ENCODE data around the gene TENT5C.

TENT5C gene

DNA sequence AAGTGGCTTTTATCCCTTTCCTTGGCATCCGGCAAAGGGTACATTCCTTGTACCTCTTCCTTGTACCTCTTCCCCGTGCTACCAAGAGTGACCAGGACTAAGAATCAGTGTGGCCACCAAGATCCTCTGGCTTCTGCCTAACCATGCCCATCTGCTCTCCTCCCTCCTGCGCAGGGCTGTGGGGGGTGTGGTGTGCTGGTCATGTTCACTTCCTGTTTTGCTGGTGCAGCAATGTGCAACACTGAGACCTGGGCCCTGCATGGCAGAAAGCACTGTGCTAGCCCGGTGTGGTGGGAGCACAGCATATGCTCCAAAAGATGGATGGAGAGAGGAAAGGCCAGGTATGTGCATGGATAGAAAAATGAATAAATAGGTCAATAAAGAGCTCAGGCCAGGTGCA, 33.3 kb upstream of the TENT5C start:
- no peaks in the 10 kb centered on the region for H3K36me3 ChIP-seq (ENCODE audit: control insufficient read depth, insufficient read depth, low read length)
- H3K27ac ChIP-seq (ENCODE audit: insufficient read depth, low read length, poor library complexity, severe bottlenecking): no peak overlapping the region
- peaks cover 14% of the 10 kb centered on the region for H3K4me1 ChIP-seq (ENCODE audit: control insufficient read depth, insufficient read depth, low read length, poor library complexity, severe bottlenecking)
- no peaks in the 10 kb centered on the region for H3K27me3 ChIP-seq (replicated peaks; ENCODE audit: control insufficient read depth, insufficient read depth, low read length, poor library complexity, severe bottlenecking)
- H3K9me3 ChIP-seq (ENCODE audit: control insufficient read depth, low read length): no peaks in the 10 kb centered on the region
- H3K4me3 ChIP-seq (ENCODE audit: insufficient read depth, low read depth, low read length, poor library complexity, severe bottlenecking): no peak overlapping the region
- DNase-seq: no peak

DNA sequence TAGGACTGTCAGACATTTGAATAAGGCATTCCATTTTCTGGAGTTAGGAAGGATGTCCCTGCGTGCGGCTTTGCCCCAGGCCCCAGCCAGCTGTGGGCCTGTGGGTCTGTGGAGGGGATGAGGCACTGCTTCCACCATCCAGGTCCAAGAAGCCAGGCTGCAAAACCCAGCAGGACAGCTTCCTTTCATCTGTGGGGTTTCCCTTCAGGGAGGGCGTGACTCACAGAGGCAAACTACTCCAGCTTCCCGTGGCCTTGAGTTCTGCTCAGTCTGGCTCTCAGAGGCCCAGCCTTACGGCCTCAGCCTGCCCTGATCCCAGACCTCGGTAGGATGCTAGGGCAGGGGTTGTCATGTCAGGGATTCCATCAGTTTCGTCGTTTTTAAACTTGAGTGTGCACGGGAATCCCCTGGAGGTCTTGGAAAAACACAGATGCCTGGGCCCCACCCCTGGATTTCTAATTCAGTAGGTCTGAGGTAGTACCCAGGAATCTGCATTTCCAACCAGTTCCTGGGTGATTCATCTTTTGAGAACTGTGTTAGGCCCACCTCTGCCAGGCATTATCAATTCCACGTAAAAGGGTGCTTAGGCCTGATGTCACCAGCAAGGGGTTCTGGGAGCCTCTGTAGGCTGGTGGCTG, 32.3 kb upstream of the TENT5C start:
- DNase-seq: no peak
- Histone ChIP-seq H3K27ac (ENCODE audit: insufficient read depth, low read length, poor library complexity, severe bottlenecking) (no peak overlapping the region), H3K4me1 (ENCODE audit: control insufficient read depth, insufficient read depth, low read length, poor library complexity, severe bottlenecking) (peaks cover 14% of the 10 kb centered on the region), H3K9me3 (ENCODE audit: control insufficient read depth, low read length) (no peaks in the 10 kb centered on the region), H3K36me3 (ENCODE audit: control insufficient read depth, insufficient read depth, low read length) (no peaks in the 10 kb centered on the region), H3K4me3 (ENCODE audit: insufficient read depth, low read depth, low read length, poor library complexity, severe bottlenecking) (no peak overlapping the region), H3K27me3 (replicated peaks; ENCODE audit: control insufficient read depth, insufficient read depth, low read length, poor library complexity, severe bottlenecking) (no peaks in the 10 kb centered on the region)

DNA sequence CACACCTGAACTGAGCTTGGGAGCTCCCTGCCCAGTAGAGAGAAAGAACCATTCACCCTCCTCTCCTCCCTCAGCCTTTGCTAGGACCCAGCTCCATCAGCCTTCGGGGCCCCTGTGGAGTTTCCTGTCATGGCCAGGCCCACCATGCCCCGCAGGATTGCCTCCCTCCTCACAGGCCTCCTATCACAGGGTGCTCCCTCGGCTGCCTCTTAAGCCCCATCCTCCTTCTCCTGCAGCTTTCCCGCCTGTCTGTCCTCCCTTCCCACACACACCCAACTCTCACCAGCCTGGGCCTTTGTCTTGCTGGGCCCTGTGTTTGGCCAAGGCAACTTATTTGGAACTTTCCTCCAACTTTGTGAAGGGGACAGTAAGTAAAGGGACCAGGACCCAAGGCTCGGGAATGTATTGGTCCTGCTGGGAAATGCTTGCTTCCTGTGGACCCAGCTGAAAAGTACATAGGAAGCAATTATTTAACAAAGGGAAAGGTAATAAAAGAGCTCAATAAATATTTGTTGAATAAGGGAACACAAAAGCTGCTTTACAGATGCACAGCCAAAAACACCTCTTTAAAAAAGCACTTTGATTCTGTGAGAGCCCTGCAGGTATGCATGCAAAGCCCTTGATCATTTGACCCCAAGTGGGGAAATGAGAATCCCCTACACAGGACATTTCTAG, 31.6 kb upstream of the TENT5C start:
- no peak overlapping the region for H3K4me3 ChIP-seq (ENCODE audit: insufficient read depth, low read depth, low read length, poor library complexity, severe bottlenecking)
- no peaks in the 10 kb centered on the region for H3K9me3 ChIP-seq (ENCODE audit: control insufficient read depth, low read length)
- H3K27me3 ChIP-seq (replicated peaks; ENCODE audit: control insufficient read depth, insufficient read depth, low read length, poor library complexity, severe bottlenecking): no peaks in the 10 kb centered on the region
- peaks cover 14% of the 10 kb centered on the region for H3K4me1 ChIP-seq (ENCODE audit: control insufficient read depth, insufficient read depth, low read length, poor library complexity, severe bottlenecking)
- no peak overlapping the region for H3K27ac ChIP-seq (ENCODE audit: insufficient read depth, low read length, poor library complexity, severe bottlenecking)
- H3K36me3 ChIP-seq (ENCODE audit: control insufficient read depth, insufficient read depth, low read length): no peaks in the 10 kb centered on the region
- DNase-seq: no peak

DNA sequence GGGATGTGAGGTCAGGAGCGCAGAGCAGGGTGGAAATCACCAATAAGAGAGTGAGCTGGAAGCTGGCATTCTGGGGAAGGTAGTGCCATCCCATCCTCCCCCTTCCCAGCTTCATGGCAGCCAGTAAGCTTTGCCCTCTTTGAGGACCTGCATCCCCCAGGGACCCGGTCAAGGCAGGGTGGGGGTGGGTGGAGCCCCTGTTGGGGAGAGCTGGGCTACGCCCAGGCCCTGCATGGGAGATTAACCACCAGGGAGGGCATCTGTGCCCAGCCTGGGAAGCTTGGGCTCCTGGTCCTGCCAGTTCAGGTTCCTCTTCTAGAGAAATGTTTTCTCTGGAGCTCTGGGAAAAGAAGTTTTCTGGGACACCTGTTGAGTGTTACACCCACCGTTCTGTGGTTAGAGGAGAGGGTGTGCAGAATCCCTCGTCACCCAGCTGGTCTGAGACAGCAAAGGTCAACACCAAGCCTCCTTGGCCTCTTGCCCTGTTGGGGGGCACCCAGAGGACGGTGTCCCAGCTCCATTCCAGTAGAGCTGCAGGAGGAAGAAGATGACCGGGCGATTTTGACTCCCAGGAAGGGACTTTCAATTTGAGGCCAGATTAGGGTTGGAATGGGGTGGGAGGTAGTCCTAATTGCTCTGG, 30.1 kb upstream of the TENT5C start:
- H3K4me3 ChIP-seq (ENCODE audit: insufficient read depth, low read depth, low read length, poor library complexity, severe bottlenecking): no peak overlapping the region
- no peaks in the 10 kb centered on the region for H3K9me3 ChIP-seq (ENCODE audit: control insufficient read depth, low read length)
- no peaks in the 10 kb centered on the region for H3K36me3 ChIP-seq (ENCODE audit: control insufficient read depth, insufficient read depth, low read length)
- H3K4me1 ChIP-seq (ENCODE audit: control insufficient read depth, insufficient read depth, low read length, poor library complexity, severe bottlenecking): peaks cover 14% of the 10 kb centered on the region
- H3K27me3 ChIP-seq (replicated peaks; ENCODE audit: control insufficient read depth, insufficient read depth, low read length, poor library complexity, severe bottlenecking): no peaks in the 10 kb centered on the region
- DNase-seq: no peak
- H3K27ac ChIP-seq (ENCODE audit: insufficient read depth, low read length, poor library complexity, severe bottlenecking): no peak overlapping the region

DNA sequence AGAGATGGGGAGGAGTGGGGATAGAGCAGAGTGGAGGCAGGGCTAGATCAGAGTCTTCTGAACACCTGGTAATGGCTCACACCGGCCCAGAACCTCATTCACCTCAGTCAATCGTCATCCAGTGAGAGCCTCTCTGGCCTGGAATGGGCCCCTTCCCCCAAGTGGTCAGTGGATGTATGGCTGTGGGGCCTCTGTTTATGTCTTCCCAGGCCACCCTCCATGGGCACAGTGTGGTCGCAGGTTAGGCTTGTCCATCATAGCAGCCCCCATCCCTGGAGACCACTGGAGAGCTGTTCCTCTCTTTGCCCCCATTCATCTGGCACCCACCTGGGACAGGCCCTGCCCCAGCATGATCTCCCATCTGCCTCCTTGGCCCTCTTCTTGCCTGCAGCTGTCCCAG, 29.6 kb upstream of the TENT5C start:
- H3K27ac ChIP-seq (ENCODE audit: insufficient read depth, low read length, poor library complexity, severe bottlenecking): no peak overlapping the region
- DNase-seq: no peak
- H3K4me1 ChIP-seq (ENCODE audit: control insufficient read depth, insufficient read depth, low read length, poor library complexity, severe bottlenecking): peaks cover 14% of the 10 kb centered on the region
- H3K27me3 ChIP-seq (replicated peaks; ENCODE audit: control insufficient read depth, insufficient read depth, low read length, poor library complexity, severe bottlenecking): no peaks in the 10 kb centered on the region
- no peak overlapping the region for H3K4me3 ChIP-seq (ENCODE audit: insufficient read depth, low read depth, low read length, poor library complexity, severe bottlenecking)
- no peaks in the 10 kb centered on the region for H3K36me3 ChIP-seq (ENCODE audit: control insufficient read depth, insufficient read depth, low read length)
- no peaks in the 10 kb centered on the region for H3K9me3 ChIP-seq (ENCODE audit: control insufficient read depth, low read length)

DNA sequence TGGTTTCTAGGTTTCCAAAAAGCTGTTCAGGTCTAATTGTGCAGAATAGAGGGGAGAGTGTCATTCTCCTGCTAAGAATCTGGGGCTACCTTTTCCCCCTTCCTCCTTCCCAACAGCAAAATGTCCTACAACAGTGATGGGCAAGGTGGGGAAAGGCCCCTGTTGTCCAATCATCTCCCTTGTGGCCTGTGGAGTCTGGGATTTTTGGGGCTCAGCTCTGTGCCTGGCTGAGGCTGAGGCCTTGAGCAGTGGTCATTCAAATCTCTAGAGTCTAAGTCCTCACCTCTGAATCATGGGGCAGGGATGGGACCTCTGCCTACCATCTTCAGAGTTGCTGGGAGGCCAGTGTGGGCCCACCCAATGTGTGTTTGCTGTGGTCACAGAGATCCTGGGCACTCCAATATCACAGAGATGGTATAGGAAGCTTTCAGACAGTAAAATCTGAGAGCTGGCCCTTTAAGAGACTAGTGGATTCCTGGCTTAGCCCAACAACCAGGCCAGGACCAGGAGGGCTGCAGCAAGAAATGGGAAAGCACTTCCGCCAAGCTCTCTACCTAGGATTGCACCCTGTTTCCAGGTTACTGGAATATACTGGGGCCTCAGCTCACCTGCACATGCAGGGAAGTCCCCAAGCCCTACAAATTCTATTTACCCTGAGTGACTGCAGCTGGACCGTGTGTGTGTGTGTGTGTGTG, 28.5 kb upstream of the TENT5C start:
- Histone ChIP-seq H3K27ac (ENCODE audit: insufficient read depth, low read length, poor library complexity, severe bottlenecking) (no peak overlapping the region), H3K4me3 (ENCODE audit: insufficient read depth, low read depth, low read length, poor library complexity, severe bottlenecking) (no peak overlapping the region)

DNA sequence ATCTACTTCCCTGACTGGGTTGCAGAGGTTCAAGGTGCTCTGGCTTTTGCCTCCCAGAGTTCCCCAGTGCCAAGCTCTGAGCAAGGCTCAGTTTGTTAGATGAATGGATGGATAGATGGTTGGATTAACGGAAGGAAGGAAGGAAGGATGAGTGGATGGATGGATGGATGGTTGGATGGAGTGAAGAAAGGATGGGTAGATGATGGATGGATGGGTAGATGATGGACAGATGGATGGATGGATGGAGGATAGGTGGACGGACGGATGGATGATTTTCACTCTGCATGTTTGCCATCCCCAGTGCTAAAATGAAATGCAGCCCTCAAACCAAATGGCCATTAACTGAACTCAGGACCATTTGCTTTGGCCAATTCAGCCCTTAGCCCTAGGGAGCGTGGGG, 27.4 kb upstream of the TENT5C start:
- DNase-seq: no peak
- Histone ChIP-seq H3K27ac (ENCODE audit: insufficient read depth, low read length, poor library complexity, severe bottlenecking) (no peak overlapping the region), H3K27me3 (replicated peaks; ENCODE audit: control insufficient read depth, insufficient read depth, low read length, poor library complexity, severe bottlenecking) (no peaks in the 10 kb centered on the region), H3K36me3 (ENCODE audit: control insufficient read depth, insufficient read depth, low read length) (no peaks in the 10 kb centered on the region), H3K4me1 (ENCODE audit: control insufficient read depth, insufficient read depth, low read length, poor library complexity, severe bottlenecking) (peaks cover 2% of the 10 kb centered on the region), H3K4me3 (ENCODE audit: insufficient read depth, low read depth, low read length, poor library complexity, severe bottlenecking) (no peak overlapping the region), H3K9me3 (ENCODE audit: control insufficient read depth, low read length) (no peaks in the 10 kb centered on the region)

More for the DNA sequence above, 28.5 kb upstream of the TENT5C start:
- peaks cover 11% of the 10 kb centered on the region for H3K4me1 ChIP-seq (ENCODE audit: control insufficient read depth, insufficient read depth, low read length, poor library complexity, severe bottlenecking)
- DNase-seq: no peak
- no peaks in the 10 kb centered on the region for H3K36me3 ChIP-seq (ENCODE audit: control insufficient read depth, insufficient read depth, low read length)
- no peaks in the 10 kb centered on the region for H3K27me3 ChIP-seq (replicated peaks; ENCODE audit: control insufficient read depth, insufficient read depth, low read length, poor library complexity, severe bottlenecking)
- no peaks in the 10 kb centered on the region for H3K9me3 ChIP-seq (ENCODE audit: control insufficient read depth, low read length)

DNA sequence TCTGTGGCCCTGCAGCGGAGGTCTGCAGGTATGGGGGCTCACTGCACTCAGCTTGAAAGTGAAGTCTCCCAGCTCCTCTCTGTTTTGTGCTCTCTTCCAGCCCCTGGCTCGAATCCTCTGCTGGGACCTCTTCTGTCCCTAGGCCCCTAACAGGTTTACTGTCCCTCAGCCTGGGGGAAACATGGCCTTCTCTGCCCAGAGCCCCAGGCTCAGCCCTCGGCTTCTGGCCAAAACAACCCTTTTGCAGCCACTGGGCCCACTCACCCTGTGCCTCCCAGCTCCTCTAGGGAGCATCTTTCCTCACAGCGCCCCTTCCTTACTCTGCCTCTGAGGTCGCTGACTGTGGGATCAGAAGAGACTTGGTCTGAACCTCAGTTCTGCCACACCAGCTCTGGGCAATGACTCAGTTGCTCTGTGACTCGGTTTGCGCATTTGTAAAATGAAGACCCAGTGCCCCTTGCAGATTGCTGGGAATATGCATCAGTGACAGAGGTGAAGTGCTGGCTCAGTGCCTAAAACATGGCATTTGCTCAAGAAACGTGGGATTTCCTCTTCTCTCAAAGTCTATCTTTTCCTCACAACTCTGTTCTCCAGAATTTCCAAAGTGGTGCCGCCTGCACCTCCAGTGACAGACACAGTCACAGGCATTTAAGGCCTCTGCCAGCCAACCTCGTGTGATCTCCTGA, 26.5 kb upstream of the TENT5C start:
- Histone ChIP-seq H3K9me3 (ENCODE audit: control insufficient read depth, low read length) (no peaks in the 10 kb centered on the region), H3K4me1 (ENCODE audit: control insufficient read depth, insufficient read depth, low read length, poor library complexity, severe bottlenecking) (no peaks in the 10 kb centered on the region), H3K27ac (ENCODE audit: insufficient read depth, low read length, poor library complexity, severe bottlenecking) (no peak overlapping the region), H3K36me3 (ENCODE audit: control insufficient read depth, insufficient read depth, low read length) (no peaks in the 10 kb centered on the region), H3K4me3 (ENCODE audit: insufficient read depth, low read depth, low read length, poor library complexity, severe bottlenecking) (no peak overlapping the region), H3K27me3 (replicated peaks; ENCODE audit: control insufficient read depth, insufficient read depth, low read length, poor library complexity, severe bottlenecking) (no peaks in the 10 kb centered on the region)
- DNase-seq: no peak

DNA sequence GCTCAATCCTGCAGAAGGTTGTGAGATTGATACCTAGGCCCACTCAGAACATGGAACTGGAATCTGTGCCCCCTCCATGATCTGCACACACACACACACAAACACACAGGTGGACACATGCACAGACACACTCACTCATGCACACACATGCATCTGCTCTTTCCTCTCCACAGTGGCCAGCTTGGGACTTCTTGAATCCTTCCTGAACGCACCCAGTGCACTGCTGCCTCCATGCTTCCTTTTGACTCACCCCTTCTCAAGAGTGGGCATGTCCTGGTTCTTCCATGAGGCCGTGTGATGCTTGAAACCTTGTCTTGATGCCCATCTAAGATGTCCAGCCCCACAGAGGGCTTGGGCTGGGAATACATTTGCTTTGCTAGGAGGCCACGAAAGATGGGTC, 25.4 kb upstream of the TENT5C start:
- no peak overlapping the region for H3K27ac ChIP-seq (ENCODE audit: insufficient read depth, low read length, poor library complexity, severe bottlenecking)
- no peaks in the 10 kb centered on the region for H3K27me3 ChIP-seq (replicated peaks; ENCODE audit: control insufficient read depth, insufficient read depth, low read length, poor library complexity, severe bottlenecking)
- no peak for DNase-seq
- no peak overlapping the region for H3K4me3 ChIP-seq (ENCODE audit: insufficient read depth, low read depth, low read length, poor library complexity, severe bottlenecking)
- H3K36me3 ChIP-seq (ENCODE audit: control insufficient read depth, insufficient read depth, low read length): no peaks in the 10 kb centered on the region
- no peaks in the 10 kb centered on the region for H3K4me1 ChIP-seq (ENCODE audit: control insufficient read depth, insufficient read depth, low read length, poor library complexity, severe bottlenecking)
- H3K9me3 ChIP-seq (ENCODE audit: control insufficient read depth, low read length): no peaks in the 10 kb centered on the region

All from effector memory CD4-positive, alpha-beta T cell (primary cell).